NT2/D1 (cell line): Measurements from ENCODE around the gene DMAC2L.

ENCODE experiments used
- YY1 ChIP-seq: IDR thresholded peaks from 2 replicates; pipeline ENCODE4 v1.6.1; 2011; ENCODE audit not compliant: insufficient read length, insufficient read depth
- ZNF274 ChIP-seq: IDR thresholded peaks from 2 replicates; pipeline ENCODE4 v1.6.1; 2011; ENCODE audit warnings: mild to moderate bottlenecking, low read depth, low read length

- TF ChIP-seq ZNF274 (no peak), YY1 (no peak)
These were observed 32.9 kb downstream of the DMAC2L start for GRCh38 chr14:50344876-50345563.
